ENCODE measurements around the gene LDLRAD3.

Gene LDLRAD3

GRCh38 chr11:36135076-36135475 lies 191.2 kb downstream of the LDLRAD3 start:
- no peak for DNase-seq (ENCODE audit: low read depth)

GRCh38 chr11:36139767-36140166 lies 195.9 kb downstream of the LDLRAD3 start:
- DNase-seq (ENCODE audit: low read depth), result no peak

GRCh38 chr11:36141196-36141953 lies 197.5 kb downstream of the LDLRAD3 start:
- DNase-seq (ENCODE audit: low read depth), result no peak

- no peak for DNase-seq (ENCODE audit: low read depth)
These were observed 198.1 kb downstream of the LDLRAD3 start for GRCh38 chr11:36141956-36142355.

- DNase-seq (ENCODE audit: low read depth), result no peak
These were observed 198.6 kb downstream of the LDLRAD3 start for GRCh38 chr11:36142439-36142838.

- no peak for DNase-seq (ENCODE audit: low read depth)
These were observed 199.0 kb downstream of the LDLRAD3 start for GRCh38 chr11:36142879-36143278.

- DNase-seq (ENCODE audit: low read depth), result no peak
These were observed 202.6 kb downstream of the LDLRAD3 start for GRCh38 chr11:36146437-36146836.

- DNase-seq (ENCODE audit: low read depth), result no peak
These were observed 203.6 kb downstream of the LDLRAD3 start for GRCh38 chr11:36147491-36147890.

GRCh38 chr11:36148701-36149100 lies 204.8 kb downstream of the LDLRAD3 start:
- no peak for DNase-seq (ENCODE audit: low read depth)

GRCh38 chr11:36149538-36150242 lies 205.8 kb downstream of the LDLRAD3 start:
- DNase-seq (ENCODE audit: low read depth), result no peak

- DNase-seq (ENCODE audit: low read depth), result no peak
These were observed 207.1 kb downstream of the LDLRAD3 start for GRCh38 chr11:36150986-36151385.

GRCh38 chr11:36151933-36152580 lies 208.2 kb downstream of the LDLRAD3 start:
- DNase-seq (ENCODE audit: low read depth), result no peak

- DNase-seq (ENCODE audit: low read depth), result no peak
These were observed 209.7 kb downstream of the LDLRAD3 start for GRCh38 chr11:36153551-36153950.

GRCh38 chr11:36155124-36155561 lies 211.3 kb downstream of the LDLRAD3 start:
- no peak for DNase-seq (ENCODE audit: low read depth)

GRCh38 chr11:36155770-36156160 lies 211.9 kb downstream of the LDLRAD3 start:
- DNase-seq (ENCODE audit: low read depth), result no peak

- no peak for DNase-seq (ENCODE audit: low read depth)
These were observed 212.4 kb downstream of the LDLRAD3 start for GRCh38 chr11:36156161-36156816.

- DNase-seq (ENCODE audit: low read depth), result no peak
These were observed 213.1 kb downstream of the LDLRAD3 start for GRCh38 chr11:36156817-36157519.

- DNase-seq (ENCODE audit: low read depth), result no peak
These were observed 216.2 kb downstream of the LDLRAD3 start for GRCh38 chr11:36160091-36160490.

GRCh38 chr11:36161572-36161971 lies 217.7 kb downstream of the LDLRAD3 start:
- no peak for DNase-seq (ENCODE audit: low read depth)

- no peak for DNase-seq (ENCODE audit: low read depth)
These were observed 218.4 kb downstream of the LDLRAD3 start for GRCh38 chr11:36162006-36162882.

Data from activated T-helper 9 cell treated with anti-CD3 and anti-CD28 coated beads, Interleukin-2, amount 50 U/mL, for 16 hours (primary cell).